NCI-H2107 treated with DMSO at 0.1 percent for 48 hours (cell line): ENCODE data around the gene PXMP4.

Experiments used
- DNase-seq: peaks from one replicate; lab custom pipeline; 2025; ENCODE audit not compliant: unreplicated experiment; lab: John Stamatoyannopoulos, UW

Gene PXMP4

DNA sequence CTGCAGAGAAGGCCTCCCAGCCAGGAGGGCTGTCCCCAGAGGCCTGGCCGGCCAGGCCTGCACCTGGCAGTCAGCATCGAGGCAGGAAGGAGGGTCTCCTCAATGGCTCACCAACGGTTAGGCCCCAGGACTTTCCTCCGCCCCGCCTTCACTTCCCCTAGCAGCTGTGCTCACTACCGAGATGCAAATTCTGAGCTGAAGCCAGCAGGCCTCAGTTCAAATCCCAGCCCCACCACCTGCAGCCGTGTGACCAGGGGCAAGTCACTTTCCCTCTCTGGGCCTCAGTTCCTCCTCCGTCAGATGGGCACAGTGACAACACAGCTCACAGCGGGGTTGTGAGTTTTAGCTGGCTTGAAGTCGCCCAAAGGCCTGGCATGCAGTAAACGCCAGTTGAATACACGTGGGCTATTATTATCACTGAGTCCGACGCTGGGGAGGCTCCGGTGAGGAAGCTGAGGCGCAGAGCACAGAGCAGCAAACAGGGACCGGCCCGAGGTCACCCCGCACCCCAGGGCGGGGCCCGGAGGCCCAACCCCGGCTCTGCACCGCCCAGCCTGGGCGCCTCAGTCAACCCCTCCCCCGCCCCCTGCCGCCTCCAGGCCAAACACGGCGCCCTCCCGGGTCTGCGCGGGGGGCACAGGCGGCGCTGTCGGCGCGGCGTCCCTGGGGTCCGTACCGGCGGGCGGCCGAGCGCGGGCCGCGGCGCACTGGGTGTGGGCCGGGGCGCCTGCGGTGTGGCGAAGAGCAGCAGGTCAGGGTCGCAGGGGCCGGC, 34.6 kb downstream of the PXMP4 start:
- no peak for DNase-seq

- no peak for DNase-seq
These were observed 35.4 kb downstream of the PXMP4 start for GRCh38 chr20:33684533-33685327.

DNA sequence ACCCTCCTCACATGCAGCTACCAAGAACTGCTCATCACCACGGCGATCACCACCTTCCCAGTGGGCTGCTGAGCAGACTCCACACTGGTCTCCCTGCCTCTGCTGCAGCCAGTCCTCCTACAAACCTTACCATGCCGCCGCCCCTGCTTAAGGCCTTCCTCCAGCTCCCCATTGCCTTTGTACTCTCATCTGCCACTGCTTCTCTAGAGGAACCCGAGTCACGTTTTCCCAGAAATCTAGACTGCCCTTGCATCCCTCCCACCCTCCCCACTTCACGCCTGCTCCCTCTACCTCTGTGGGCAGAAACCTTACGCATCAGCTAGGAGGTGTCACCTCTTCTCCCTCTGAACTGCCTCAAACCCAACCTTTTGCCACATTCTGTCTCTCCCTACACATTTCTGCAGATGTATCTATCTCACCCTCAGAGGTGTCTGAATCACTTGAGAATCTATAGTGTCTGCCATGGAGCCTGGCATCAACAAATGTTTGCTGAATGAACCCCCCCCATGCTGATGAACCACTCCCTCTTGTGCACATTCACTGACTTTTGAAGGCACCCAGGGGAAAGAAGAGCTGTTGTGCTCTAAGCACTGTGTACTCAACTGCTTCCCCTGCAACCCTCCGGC, 38.3 kb downstream of the PXMP4 start:
- DNase-seq: no peak

DNA sequence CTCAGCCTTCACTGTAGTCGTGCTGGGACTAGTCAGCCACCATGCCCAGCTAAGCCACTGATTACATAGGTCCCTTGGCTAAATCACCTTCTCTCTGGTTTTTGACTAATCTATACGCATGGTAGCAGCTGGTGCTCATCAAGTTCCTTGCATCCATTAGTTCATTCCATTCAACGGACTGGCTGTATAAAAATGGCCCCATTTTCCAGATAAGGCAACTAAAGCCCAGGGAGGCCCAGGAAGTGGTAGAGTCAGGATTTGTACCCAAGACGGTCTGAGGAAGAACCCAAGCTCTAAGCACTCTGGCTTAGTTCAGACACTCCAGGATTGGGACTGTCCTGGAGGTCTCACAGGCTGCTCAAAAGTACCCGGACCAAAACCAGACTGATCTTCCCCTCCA, 38.8 kb downstream of the PXMP4 start:
- DNase-seq: no peak

- no peak for DNase-seq
These were observed 39.4 kb downstream of the PXMP4 start for GRCh38 chr20:33680686-33681085.

- no peak for DNase-seq
These were observed 40.2 kb downstream of the PXMP4 start for GRCh38 chr20:33679758-33680485.

DNA sequence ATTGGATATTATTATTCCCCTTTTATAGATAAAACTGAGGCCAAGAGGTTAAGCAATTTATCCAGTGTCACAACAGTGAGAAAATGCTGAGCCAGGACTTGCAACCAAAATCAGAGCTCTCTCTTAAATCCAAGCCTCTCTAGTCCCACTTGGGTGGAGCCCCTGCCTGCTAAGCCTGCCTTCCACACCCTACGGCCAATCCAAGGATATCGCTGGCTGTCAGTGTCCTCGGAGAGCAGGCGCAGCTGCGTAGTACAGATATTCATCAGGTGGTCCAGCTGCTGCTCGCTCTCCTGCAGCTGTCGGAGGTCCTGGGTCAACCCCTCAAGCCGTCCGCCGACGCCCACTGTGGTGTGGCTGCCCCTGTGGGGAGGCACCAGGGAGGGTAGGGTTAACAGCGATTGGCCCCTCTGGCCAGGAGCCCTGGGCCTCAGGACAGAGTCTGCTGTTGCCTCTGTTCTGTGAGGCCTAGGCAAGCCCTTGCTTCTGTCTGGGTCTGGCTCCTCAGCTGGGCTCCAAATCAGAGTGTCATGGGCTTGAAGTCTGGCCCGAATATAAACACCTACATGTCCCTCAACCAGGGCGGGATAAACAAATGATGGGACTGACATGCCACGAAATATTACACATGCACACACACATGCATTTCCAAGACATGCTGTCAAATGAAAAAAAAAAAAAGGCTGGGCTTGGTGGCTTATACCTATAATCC, 42.0 kb downstream of the PXMP4 start:
- no peak for DNase-seq

GRCh38 chr20:33676652-33677645, 43.2 kb downstream of the PXMP4 start:
- no peak for DNase-seq

DNA sequence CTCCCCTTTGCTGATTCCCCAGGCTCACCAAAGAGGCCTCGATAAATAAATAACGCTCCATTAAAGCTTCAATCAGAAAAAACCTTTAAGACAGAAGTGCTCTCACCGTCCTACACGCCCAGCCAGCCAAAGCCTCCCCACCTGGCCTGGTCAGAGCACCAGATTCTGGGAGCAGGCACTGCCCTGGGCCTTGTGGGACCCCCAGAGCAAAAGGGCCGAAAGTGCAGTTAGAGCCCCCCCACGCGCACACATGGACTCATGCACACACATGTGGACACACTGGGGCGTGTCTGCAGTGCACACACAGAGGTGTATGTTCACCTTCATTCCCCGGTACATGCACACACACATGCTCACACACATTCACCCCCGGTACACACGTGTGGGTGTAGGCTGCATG, 44.0 kb downstream of the PXMP4 start:
- no peak for DNase-seq

- no peak for DNase-seq
These were observed 44.8 kb downstream of the PXMP4 start for GRCh38 chr20:33675136-33675959.

DNA sequence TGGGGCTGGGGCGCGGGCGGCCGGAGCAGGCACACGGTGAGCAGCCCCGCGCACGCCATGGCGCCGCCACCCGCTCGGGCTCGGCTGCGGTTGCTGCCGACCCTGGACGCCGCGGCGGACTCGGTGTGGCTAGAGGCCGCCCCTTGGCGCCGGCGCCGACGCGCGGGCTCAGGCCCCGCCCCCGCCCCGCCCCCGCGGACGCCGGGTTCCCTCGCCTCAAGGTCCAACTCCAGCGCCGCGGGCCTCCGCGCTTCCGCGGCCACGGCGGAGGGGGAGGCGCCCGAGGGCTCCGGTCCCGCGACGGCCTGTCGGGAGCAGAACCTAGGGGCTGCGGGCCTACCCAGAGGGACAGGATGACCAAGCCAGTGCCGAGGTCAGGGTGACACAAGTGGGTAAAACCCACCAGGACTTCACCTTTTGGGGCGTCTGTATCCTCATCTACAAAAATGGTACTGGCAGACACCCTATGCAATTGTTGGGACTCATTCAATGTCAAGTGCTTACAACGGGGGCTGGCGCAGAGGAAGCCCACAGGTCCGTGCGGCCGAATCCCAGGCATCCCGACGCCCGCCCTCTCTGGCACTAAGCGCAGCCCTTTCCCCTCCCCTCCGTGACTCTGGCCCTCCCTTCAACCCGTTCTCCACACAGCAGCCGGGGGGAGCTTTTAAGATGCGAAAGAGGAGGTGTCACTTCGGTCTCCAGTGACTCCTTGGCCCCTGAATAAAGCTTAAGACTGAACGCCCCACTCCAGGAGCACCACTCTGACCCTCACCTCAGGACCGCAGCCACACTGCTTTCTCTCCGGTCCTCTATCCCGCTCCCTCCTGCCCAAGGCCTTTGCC, 45.6 kb downstream of the PXMP4 start, which contains the start of gene NECAB3:
Gene NECAB3 (minus strand): TSS at position 135 of the 842 bp plus-strand sequence. CDS start 76 bp downstream, at position 59.
- DNase-seq: no peak

DNA sequence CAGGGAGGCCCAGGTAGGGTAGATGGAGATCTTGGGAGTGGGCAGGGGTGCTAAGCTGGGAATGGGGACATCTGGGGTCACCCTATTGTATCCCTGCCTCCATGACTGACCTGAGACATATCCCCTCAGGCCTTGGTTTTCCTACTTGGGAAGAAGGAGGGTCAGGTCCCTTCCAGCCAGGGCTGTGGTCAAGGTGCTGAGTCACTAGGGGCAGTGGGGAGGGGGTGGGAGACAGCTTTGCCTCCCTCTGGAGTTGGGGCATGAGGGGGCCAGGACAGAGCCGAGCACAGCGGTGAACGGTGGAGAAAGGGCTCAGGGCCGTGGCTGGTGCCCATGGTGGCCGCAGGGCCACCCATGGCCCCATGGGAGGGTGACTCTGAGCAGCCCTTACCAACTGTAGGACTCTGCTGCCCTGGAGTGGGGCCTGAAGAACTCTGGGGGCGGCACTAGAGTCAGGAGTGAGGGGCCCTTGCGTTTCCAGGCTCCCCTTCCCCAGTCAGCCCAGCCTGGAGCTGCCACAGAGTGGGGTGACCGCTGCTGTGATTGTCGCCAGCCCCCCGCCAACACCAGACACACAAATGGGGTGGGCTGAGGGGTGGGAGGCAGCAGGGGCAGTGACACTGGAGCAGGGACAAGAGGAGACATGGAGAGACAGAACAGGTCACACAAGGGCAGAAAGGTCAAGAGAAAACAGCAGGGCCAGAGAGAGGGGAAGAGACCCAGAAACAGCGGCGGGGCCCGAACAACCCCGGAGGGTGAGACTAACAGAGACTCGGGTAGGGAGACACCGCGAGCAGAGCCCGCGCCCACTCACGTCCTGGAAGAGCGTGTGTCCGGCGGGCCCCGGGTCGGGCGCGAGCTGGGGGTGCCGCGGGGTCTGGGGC, 46.5 kb downstream of the PXMP4 start:
- no peak for DNase-seq

DNA sequence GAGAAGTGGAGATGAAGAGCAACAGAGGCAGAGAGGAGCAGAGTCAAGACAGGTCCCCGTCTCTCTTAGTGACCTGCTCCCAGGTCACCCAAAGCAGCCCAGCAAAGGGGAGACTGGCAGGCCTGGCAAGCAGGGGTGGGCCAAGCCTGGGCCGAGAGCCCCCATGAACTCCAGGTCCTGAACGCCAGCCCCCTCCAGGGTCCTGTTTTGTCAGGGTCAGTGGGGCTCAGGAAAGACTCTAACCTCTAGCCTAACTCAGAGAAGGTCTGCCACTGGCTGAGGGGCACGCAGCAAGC, 47.0 kb downstream of the PXMP4 start:
- DNase-seq: no peak

DNA sequence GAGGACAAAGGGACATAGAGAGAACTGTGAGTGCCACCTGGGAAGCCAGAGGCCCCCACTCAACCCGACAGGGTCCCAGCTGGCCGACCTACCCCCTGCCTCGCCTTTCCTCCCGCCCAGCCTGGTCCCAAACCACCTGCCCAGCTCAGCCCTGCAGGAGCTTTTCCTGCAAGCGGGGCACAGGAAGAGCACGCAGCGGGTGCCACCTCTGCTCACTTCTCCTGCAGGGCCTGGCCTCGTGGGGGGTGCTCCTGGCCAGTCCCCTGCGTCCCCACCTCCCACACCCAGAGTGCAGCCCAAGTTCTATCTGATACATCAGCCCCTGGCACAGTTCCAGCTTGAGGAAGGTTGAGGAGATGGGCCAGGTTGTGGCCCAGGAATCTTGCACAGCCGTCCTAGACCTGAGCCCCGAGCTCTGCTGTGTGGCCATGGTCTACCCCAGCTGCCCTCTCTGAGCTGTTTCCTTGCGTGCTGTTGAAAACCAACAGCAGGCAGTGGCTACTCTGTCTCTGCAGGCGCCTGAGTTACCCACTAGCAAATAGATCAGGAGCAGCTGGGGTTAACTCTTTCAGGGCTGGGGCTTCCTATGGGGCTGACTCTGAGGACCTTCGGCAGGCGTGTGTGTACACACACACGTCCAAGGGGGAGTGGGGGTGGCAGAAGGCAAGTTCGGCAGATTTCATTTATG, 47.5 kb downstream of the PXMP4 start:
- no peak for DNase-seq

DNA sequence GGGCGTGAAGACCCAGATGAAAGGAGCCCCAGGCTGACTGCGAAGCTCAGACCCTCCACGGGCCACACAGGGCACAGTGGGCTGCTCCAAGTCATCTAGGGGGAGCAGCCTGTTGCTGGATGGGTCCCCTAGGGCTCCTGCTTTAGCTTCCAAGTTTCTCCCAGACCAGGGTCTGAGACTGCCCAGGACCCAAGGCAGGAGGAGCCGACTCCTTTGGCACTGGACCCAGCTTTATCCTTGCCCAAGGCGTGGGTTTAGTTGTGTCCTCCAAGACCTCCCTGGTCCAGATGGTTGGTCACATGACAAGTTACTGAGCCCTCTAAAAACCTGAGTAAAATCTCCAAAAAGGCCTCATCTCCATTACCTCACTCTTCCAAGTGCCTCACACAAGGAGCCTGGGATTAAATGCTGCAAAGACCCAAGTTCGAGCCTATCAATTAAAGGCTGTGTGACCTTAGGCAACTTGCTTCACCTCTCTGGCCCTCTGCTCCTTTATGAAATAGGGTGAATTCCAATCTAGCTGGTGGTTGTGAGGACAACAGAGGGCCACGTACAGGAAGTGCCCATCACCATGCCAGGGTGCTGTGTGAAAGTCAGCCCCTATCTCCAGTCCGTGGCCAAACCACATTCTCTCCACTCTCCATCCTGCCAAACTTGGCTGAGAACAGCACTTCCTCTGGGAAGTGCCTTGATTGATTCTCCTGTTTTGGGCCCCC, 48.4 kb downstream of the PXMP4 start:
- DNase-seq: no peak
